Measurements from ENCODE around the gene MPZL1.

MPZL1 gene

GRCh38 chr1:167792188-167792565, 70.4 kb downstream of the MPZL1 start:
- WGBS (ENCODE audit: insufficient coverage, insufficient read length), result no CpG with 5 or more reads among the region's 4 CpGs
- no peak for DNase-seq (ENCODE audit: low read depth, low spot score)
- Histone ChIP-seq H3K27ac (ENCODE audit: low read length) (no peak overlapping the region), H3K4me3 (ENCODE audit: low read length) (no peak overlapping the region), H3K4me1 (ENCODE audit: control insufficient read depth, insufficient read depth, low read length) (peaks cover 4% of the 10 kb centered on the region), H3K27me3 (ENCODE audit: control insufficient read depth, insufficient read depth, low read length) (no peaks in the 10 kb centered on the region), H3K9me3 (ENCODE audit: control insufficient read depth, insufficient read depth, low read length) (no peaks in the 10 kb centered on the region), H3K36me3 (ENCODE audit: control insufficient read depth, insufficient read depth, low read length) (0 out of 2 replicates have a peak, but pooled peaks cover 2% of the 10 kb centered on the region)

- Histone ChIP-seq H3K4me1 (ENCODE audit: control insufficient read depth, insufficient read depth, low read length) (peaks cover 4% of the 10 kb centered on the region), H3K27ac (ENCODE audit: low read length) (no peak overlapping the region), H3K36me3 (ENCODE audit: control insufficient read depth, insufficient read depth, low read length) (no peaks in the 10 kb centered on the region), H3K4me3 (ENCODE audit: low read length) (no peak overlapping the region), H3K9me3 (ENCODE audit: control insufficient read depth, insufficient read depth, low read length) (no peaks in the 10 kb centered on the region), H3K27me3 (ENCODE audit: control insufficient read depth, insufficient read depth, low read length) (no peaks in the 10 kb centered on the region)
- no CpG with 5 or more reads among the region's 1 CpG for WGBS (ENCODE audit: insufficient coverage, insufficient read length)
- DNase-seq (ENCODE audit: low read depth, low spot score), result no peak
These were observed 72.3 kb downstream of the MPZL1 start for GRCh38 chr1:167794043-167794442.

GRCh38 chr1:167795810-167796740, 74.3 kb downstream of the MPZL1 start:
- Histone ChIP-seq H3K27ac (ENCODE audit: low read length) (no peak overlapping the region), H3K4me1 (ENCODE audit: control insufficient read depth, insufficient read depth, low read length) (peaks cover 4% of the 10 kb centered on the region)

GRCh38 chr1:167797015-167797414, 75.2 kb downstream of the MPZL1 start:
- Histone ChIP-seq H3K36me3 (ENCODE audit: control insufficient read depth, insufficient read depth, low read length) (no peaks in the 10 kb centered on the region), H3K27me3 (ENCODE audit: control insufficient read depth, insufficient read depth, low read length) (no peaks in the 10 kb centered on the region), H3K4me1 (ENCODE audit: control insufficient read depth, insufficient read depth, low read length) (peaks cover 4% of the 10 kb centered on the region), H3K27ac (ENCODE audit: low read length) (no peak overlapping the region), H3K9me3 (ENCODE audit: control insufficient read depth, insufficient read depth, low read length) (no peaks in the 10 kb centered on the region), H3K4me3 (ENCODE audit: low read length) (no peak overlapping the region)
- no peak for DNase-seq (ENCODE audit: low read depth, low spot score)
- WGBS (ENCODE audit: insufficient coverage, insufficient read length), result no CpG with 5 or more reads among the region's 2 CpGs

More at GRCh38 chr1:167795810-167796740, 74.3 kb downstream of the MPZL1 start:
- no CpG with 5 or more reads among the region's 10 CpGs for WGBS (ENCODE audit: insufficient coverage, insufficient read length)
- Histone ChIP-seq H3K4me3 (ENCODE audit: low read length) (no peak overlapping the region), H3K36me3 (ENCODE audit: control insufficient read depth, insufficient read depth, low read length) (no peaks in the 10 kb centered on the region), H3K9me3 (ENCODE audit: control insufficient read depth, insufficient read depth, low read length) (no peaks in the 10 kb centered on the region), H3K27me3 (ENCODE audit: control insufficient read depth, insufficient read depth, low read length) (no peaks in the 10 kb centered on the region)
- no peak for DNase-seq (ENCODE audit: low read depth, low spot score)

GRCh38 chr1:167798952-167799351, 77.2 kb downstream of the MPZL1 start:
- Histone ChIP-seq H3K4me3 (ENCODE audit: low read length) (no peak overlapping the region), H3K36me3 (ENCODE audit: control insufficient read depth, insufficient read depth, low read length) (no peaks in the 10 kb centered on the region), H3K4me1 (ENCODE audit: control insufficient read depth, insufficient read depth, low read length) (peaks cover 4% of the 10 kb centered on the region), H3K9me3 (ENCODE audit: control insufficient read depth, insufficient read depth, low read length) (no peaks in the 10 kb centered on the region), H3K27me3 (ENCODE audit: control insufficient read depth, insufficient read depth, low read length) (no peaks in the 10 kb centered on the region), H3K27ac (ENCODE audit: low read length) (no peak overlapping the region)
- no CpG with 5 or more reads among the region's 4 CpGs for WGBS (ENCODE audit: insufficient coverage, insufficient read length)
- no peak for DNase-seq (ENCODE audit: low read depth, low spot score)

GRCh38 chr1:167799747-167800146, 78.0 kb downstream of the MPZL1 start:
- no CpG with 5 or more reads among the region's 4 CpGs for WGBS (ENCODE audit: insufficient coverage, insufficient read length)
- Histone ChIP-seq H3K27me3 (ENCODE audit: control insufficient read depth, insufficient read depth, low read length) (no peaks in the 10 kb centered on the region), H3K4me1 (ENCODE audit: control insufficient read depth, insufficient read depth, low read length) (peaks cover 4% of the 10 kb centered on the region), H3K27ac (ENCODE audit: low read length) (no peak overlapping the region), H3K4me3 (ENCODE audit: low read length) (no peak overlapping the region), H3K36me3 (ENCODE audit: control insufficient read depth, insufficient read depth, low read length) (no peaks in the 10 kb centered on the region), H3K9me3 (ENCODE audit: control insufficient read depth, insufficient read depth, low read length) (no peaks in the 10 kb centered on the region)
- DNase-seq (ENCODE audit: low read depth, low spot score), result no peak

GRCh38 chr1:167800251-167800650, 78.5 kb downstream of the MPZL1 start:
- H3K4me3 ChIP-seq (ENCODE audit: low read length), result no peak overlapping the region
- no peaks in the 10 kb centered on the region for H3K9me3 ChIP-seq (ENCODE audit: control insufficient read depth, insufficient read depth, low read length)
- no peak overlapping the region for H3K27ac ChIP-seq (ENCODE audit: low read length)
- no CpG with 5 or more reads among the region's 3 CpGs for WGBS (ENCODE audit: insufficient coverage, insufficient read length)
- peaks cover 4% of the 10 kb centered on the region for H3K4me1 ChIP-seq (ENCODE audit: control insufficient read depth, insufficient read depth, low read length)
- H3K27me3 ChIP-seq (ENCODE audit: control insufficient read depth, insufficient read depth, low read length), result no peaks in the 10 kb centered on the region
- DNase-seq (ENCODE audit: low read depth, low spot score), result no peak
- H3K36me3 ChIP-seq (ENCODE audit: control insufficient read depth, insufficient read depth, low read length), result no peaks in the 10 kb centered on the region

- no peak for DNase-seq (ENCODE audit: low read depth, low spot score)
- H3K4me3 ChIP-seq (ENCODE audit: low read length), result no peak overlapping the region
- no peaks in the 10 kb centered on the region for H3K9me3 ChIP-seq (ENCODE audit: control insufficient read depth, insufficient read depth, low read length)
- no peaks in the 10 kb centered on the region for H3K36me3 ChIP-seq (ENCODE audit: control insufficient read depth, insufficient read depth, low read length)
- H3K27me3 ChIP-seq (ENCODE audit: control insufficient read depth, insufficient read depth, low read length), result no peaks in the 10 kb centered on the region
- no peaks in the 10 kb centered on the region for H3K4me1 ChIP-seq (ENCODE audit: control insufficient read depth, insufficient read depth, low read length)
- WGBS (ENCODE audit: insufficient coverage, insufficient read length), result no CpG with 5 or more reads among the region's 4 CpGs
- H3K27ac ChIP-seq (ENCODE audit: low read length), result no peak overlapping the region
These were observed 80.5 kb downstream of the MPZL1 start for GRCh38 chr1:167802235-167802634.

GRCh38 chr1:167803358-167804207, 81.8 kb downstream of the MPZL1 start:
- H3K9me3 ChIP-seq (ENCODE audit: control insufficient read depth, insufficient read depth, low read length), result no peaks in the 10 kb centered on the region
- H3K27ac ChIP-seq (ENCODE audit: low read length), result no peak overlapping the region
- no peaks in the 10 kb centered on the region for H3K36me3 ChIP-seq (ENCODE audit: control insufficient read depth, insufficient read depth, low read length)
- no peak overlapping the region for H3K4me3 ChIP-seq (ENCODE audit: low read length)
- no peaks in the 10 kb centered on the region for H3K4me1 ChIP-seq (ENCODE audit: control insufficient read depth, insufficient read depth, low read length)
- peak; percentile 97 for DNase-seq (ENCODE audit: low read depth, low spot score)
- H3K27me3 ChIP-seq (ENCODE audit: control insufficient read depth, insufficient read depth, low read length), result no peaks in the 10 kb centered on the region
- no CpG with 5 or more reads among the region's 12 CpGs for WGBS (ENCODE audit: insufficient coverage, insufficient read length)

GRCh38 chr1:167805041-167805556, 83.3 kb downstream of the MPZL1 start:
- WGBS (ENCODE audit: insufficient coverage, insufficient read length), result no CpG with 5 or more reads among the region's 4 CpGs
- Histone ChIP-seq H3K27ac (ENCODE audit: low read length) (no peak overlapping the region), H3K9me3 (ENCODE audit: control insufficient read depth, insufficient read depth, low read length) (no peaks in the 10 kb centered on the region), H3K36me3 (ENCODE audit: control insufficient read depth, insufficient read depth, low read length) (no peaks in the 10 kb centered on the region), H3K27me3 (ENCODE audit: control insufficient read depth, insufficient read depth, low read length) (no peaks in the 10 kb centered on the region), H3K4me1 (ENCODE audit: control insufficient read depth, insufficient read depth, low read length) (no peaks in the 10 kb centered on the region), H3K4me3 (ENCODE audit: low read length) (no peak overlapping the region)
- DNase-seq (ENCODE audit: low read depth, low spot score), result no peak
